Loucy (cell line): ENCODE data around the gene ENTPD3.

ENCODE experiments used
- H2AFZ ChIP-seq: fragments of 200-600 bp; sonication (generic); 2 replicates; pipeline ENCODE4 v1.6.0; 2016; ENCODE audit warnings: antibody characterized with exemption, mild to moderate bottlenecking, low read length, moderate library complexity
- H3F3A ChIP-seq: fragments of 200-600 bp; 2 replicates; pipeline ENCODE4 v1.6.0; 2016; ENCODE audit warnings: antibody characterized with exemption, low read depth, mild to moderate bottlenecking
- H3K27me3 ChIP-seq: fragments of 200-600 bp; sonication (generic); 2 replicates; pipeline ENCODE4 v1.6.1; 2014; ENCODE audit warnings: low read length, mild to moderate bottlenecking; ENCODE audit not compliant: insufficient read depth, poor library complexity, severe bottlenecking
- H3K36me3 ChIP-seq: fragments of 200-600 bp; sonication (generic); 2 replicates; pipeline ENCODE4 v1.6.1; 2016; ENCODE audit warnings: low read length; ENCODE audit not compliant: insufficient read depth
- H3K4me1 ChIP-seq: fragments of 200-600 bp; sonication (generic); 2 replicates; pipeline ENCODE4 v1.5.1; 2014; ENCODE audit warnings: low read length, mild to moderate bottlenecking; ENCODE audit not compliant: insufficient read depth, poor library complexity, severe bottlenecking
- H3K4me2 ChIP-seq: fragments of 200-600 bp; sonication (generic); 2 replicates; pipeline ENCODE4 v1.6.0; 2014; ENCODE audit warnings: antibody characterized with exemption, low read length, low read depth, mild to moderate bottlenecking; ENCODE audit not compliant: poor library complexity, severe bottlenecking
- H3K4me3 ChIP-seq: fragments of 200-600 bp; sonication (generic); 2 replicates; pipeline ENCODE4 v1.5.1; 2014; ENCODE audit warnings: low read length, mild to moderate bottlenecking, mixed read lengths; ENCODE audit not compliant: poor library complexity, severe bottlenecking
- H3K79me2 ChIP-seq: fragments of 200-600 bp; sonication (generic); 2 replicates; pipeline ENCODE4 v1.6.1; 2014; ENCODE audit warnings: low read length; ENCODE audit not compliant: insufficient read depth
- H3K9ac ChIP-seq: fragments of 200-600 bp; sonication (generic); 2 replicates; pipeline ENCODE4 v1.6.0; 2014; ENCODE audit warnings: mild to moderate bottlenecking, low read depth, low read length, moderate library complexity; ENCODE audit not compliant: poor library complexity, severe bottlenecking
- H3K9me2 ChIP-seq: fragments of 200-600 bp; sonication (generic); replicated peaks from 2 replicates; pipeline ENCODE4 v1.6.1; 2016; ENCODE audit warnings: low read depth, low read length, mixed read lengths
- H3K9me3 ChIP-seq: fragments of 200-600 bp; sonication (generic); 2 replicates; pipeline ENCODE4 v1.6.1; 2014; ENCODE audit warnings: mild to moderate bottlenecking, antibody characterized with exemption, low read length, low read depth; ENCODE audit not compliant: insufficient read depth
- H4K20me1 ChIP-seq: fragments of 200-600 bp; sonication (generic); 2 replicates; pipeline ENCODE4 v1.6.0; 2014; ENCODE audit warnings: antibody characterized with exemption, low read length, mild to moderate bottlenecking; ENCODE audit not compliant: insufficient read depth, poor library complexity, severe bottlenecking
- EZH2phosphoT487 ChIP-seq: fragments of 200-600 bp; IDR thresholded peaks from 2 replicates; pipeline ENCODE4 v1.6.1; 2018; ENCODE audit warnings: antibody characterized with exemption, mild to moderate bottlenecking, moderate library complexity, borderline replicate concordance
- TF ChIP-seq, protein P1 (sequence below): fragments of 200-600 bp; sonication (generic); conservative IDR thresholded peaks from 2 replicates; pipeline ENCODE4 v1.5.1; 2014; ENCODE audit warnings: mild to moderate bottlenecking, antibody characterized with exemption, low read length

The ENTPD3 gene

DNA sequence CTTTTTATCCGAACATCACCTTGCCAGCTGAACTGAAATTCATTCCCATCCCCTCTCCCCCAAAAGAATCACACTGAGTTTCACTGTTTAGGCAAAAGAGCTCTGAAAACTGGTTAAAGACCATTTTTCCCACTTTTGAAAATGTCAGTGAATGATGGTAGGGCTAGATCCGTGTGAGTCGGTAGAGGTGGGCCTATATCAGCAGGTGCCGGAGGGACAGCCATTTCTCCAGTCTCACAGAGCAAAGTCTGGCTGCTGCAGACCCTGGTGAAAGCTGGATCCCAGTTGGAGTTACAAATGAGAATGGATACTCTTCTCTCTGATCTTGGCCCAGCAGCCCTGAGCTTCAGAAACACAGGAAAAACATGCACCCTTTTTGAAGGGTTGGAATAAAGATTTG, 10.9 kb downstream of the ENTPD3 start:
- Histone ChIP-seq H3K9ac (no peak overlapping the region), H3K9me3 (no peaks in the 10 kb centered on the region), H3K4me3 (no peak overlapping the region), H3K36me3 (no peaks in the 10 kb centered on the region), H3K4me2 (no peak overlapping the region), H3K27me3 (no peaks in the 10 kb centered on the region), H3K9me2 (no peaks in the 10 kb centered on the region), H2AFZ (no peak overlapping the region), H3K79me2 (no peaks in the 10 kb centered on the region), H3K4me1 (peaks cover 5% of the 10 kb centered on the region), H4K20me1 (no peaks in the 10 kb centered on the region), H3F3A (no peaks in the 10 kb centered on the region)
- TF ChIP-seq, protein P1, sequence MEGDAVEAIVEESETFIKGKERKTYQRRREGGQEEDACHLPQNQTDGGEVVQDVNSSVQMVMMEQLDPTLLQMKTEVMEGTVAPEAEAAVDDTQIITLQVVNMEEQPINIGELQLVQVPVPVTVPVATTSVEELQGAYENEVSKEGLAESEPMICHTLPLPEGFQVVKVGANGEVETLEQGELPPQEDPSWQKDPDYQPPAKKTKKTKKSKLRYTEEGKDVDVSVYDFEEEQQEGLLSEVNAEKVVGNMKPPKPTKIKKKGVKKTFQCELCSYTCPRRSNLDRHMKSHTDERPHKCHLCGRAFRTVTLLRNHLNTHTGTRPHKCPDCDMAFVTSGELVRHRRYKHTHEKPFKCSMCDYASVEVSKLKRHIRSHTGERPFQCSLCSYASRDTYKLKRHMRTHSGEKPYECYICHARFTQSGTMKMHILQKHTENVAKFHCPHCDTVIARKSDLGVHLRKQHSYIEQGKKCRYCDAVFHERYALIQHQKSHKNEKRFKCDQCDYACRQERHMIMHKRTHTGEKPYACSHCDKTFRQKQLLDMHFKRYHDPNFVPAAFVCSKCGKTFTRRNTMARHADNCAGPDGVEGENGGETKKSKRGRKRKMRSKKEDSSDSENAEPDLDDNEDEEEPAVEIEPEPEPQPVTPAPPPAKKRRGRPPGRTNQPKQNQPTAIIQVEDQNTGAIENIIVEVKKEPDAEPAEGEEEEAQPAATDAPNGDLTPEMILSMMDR: no peak
- TF ChIP-seq EZH2phosphoT487: no peak

DNA sequence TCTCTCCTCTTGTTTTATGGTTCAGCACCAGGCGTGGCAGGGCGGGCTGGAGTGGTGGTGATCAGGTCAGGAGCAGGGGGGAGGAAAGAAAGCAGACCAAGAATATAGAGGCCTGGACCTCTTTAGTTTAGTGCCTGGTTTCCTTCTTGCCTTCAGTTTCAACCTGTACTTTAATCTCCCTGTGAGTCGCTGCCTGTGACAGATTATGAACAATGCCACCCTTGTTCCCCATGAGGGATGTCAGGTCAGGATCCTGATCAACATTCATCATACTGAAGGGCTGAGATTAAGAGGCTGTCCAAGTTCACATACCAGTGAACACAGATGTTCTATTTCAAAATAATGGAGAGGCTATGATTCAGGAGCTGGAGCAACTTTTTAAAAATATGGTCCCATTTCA, 11.4 kb downstream of the ENTPD3 start:
- peaks cover 5% of the 10 kb centered on the region for H3K4me1 ChIP-seq
- no peak overlapping the region for H3K4me3 ChIP-seq
- no peaks in the 10 kb centered on the region for H3K36me3 ChIP-seq
- no peak overlapping the region for H3K9ac ChIP-seq
- H4K20me1 ChIP-seq: no peaks in the 10 kb centered on the region
- no peaks in the 10 kb centered on the region for H3K9me3 ChIP-seq
- no peaks in the 10 kb centered on the region for H3K27me3 ChIP-seq
- H2AFZ ChIP-seq: no peak overlapping the region
- TF ChIP-seq EZH2phosphoT487: no peak
- TF ChIP-seq, protein P1: no peak
- no peaks in the 10 kb centered on the region for H3K9me2 ChIP-seq
- no peaks in the 10 kb centered on the region for H3F3A ChIP-seq
- no peak overlapping the region for H3K4me2 ChIP-seq
- no peaks in the 10 kb centered on the region for H3K79me2 ChIP-seq

DNA sequence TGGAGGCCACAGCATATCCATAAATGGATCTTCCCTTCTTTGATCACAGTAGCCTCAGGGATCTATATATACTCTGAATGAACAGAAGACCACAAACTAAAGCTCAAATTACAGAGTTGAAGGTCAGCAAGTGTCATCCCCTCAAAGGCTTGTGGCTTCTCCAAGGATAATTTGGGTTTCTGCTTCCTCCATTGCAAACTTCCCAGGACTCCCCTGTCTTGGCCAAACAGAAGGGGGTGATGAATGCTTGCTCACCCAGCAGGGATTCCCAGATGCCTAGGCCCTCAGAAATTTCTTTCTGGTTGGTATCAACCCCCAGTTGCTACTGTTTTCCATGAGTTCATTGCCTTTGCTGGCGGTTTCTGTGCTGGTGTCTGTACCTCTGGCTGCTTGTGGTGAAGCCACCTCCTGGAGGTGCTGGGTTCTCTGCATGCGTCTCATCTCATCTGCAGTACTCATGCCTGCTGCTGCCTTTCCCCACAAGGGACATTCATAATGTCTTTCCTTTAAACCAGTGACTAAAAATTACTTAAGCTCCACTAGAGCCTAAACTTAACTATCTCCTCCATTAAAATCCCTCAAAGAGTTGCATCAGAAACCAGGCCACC, 17.7 kb downstream of the ENTPD3 start:
- no peak for TF ChIP-seq EZH2phosphoT487
- TF ChIP-seq, protein P1: no peak
- no peak overlapping the region for H2AFZ ChIP-seq
- no peak overlapping the region for H3K4me2 ChIP-seq
- no peak overlapping the region for H3K4me3 ChIP-seq
- H3K9me3 ChIP-seq: no peaks in the 10 kb centered on the region
- H3K27me3 ChIP-seq: no peaks in the 10 kb centered on the region
- H3K9ac ChIP-seq: no peak overlapping the region
- H3K36me3 ChIP-seq: no peaks in the 10 kb centered on the region
- no peaks in the 10 kb centered on the region for H3K79me2 ChIP-seq
- H3K9me2 ChIP-seq: no peaks in the 10 kb centered on the region
- H3F3A ChIP-seq: no peaks in the 10 kb centered on the region
- H4K20me1 ChIP-seq: no peaks in the 10 kb centered on the region
- H3K4me1 ChIP-seq: no peaks in the 10 kb centered on the region
